ENCODE results near the gene SRSF12.
A peak's percentile ranks its signal among the peaks of the same experiment; 100 is the strongest.

The SRSF12 gene

DNA sequence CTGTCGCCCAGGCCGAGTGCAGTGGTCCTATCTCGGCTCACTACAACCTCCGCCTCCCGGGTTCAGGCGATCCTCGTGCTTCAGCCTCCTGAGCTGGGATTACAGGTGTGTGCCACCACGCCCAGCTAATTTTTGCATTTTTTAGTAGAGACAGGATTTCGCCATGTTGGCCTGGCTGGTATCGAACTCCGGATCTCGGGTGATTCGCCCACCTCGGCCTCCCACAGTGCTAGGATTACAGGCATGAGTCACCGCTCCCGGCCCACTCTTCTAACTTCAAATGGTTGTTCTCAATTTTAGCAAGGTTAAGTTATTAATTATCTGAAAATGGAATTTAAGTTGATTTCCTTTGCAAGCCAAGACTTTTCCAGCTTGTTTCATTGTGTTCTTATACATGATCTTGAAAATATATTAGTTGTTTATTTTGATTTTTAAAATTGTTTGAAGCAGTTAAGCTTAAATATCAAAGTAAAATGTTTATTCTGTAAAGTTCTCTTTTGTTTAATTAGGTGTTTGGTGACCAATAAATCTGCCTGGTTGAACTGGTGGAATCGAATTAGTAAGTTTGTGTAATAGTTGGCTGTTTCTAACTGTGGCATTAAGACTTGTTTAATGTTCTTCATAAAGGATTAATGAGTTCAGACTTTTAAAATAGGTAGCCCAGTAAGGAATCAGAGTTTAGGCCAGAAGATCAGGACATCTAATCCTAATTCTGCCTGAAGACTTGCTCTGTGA is 30.3 kb upstream of the SRSF12 start:
- DNase-seq = no peak

DNA sequence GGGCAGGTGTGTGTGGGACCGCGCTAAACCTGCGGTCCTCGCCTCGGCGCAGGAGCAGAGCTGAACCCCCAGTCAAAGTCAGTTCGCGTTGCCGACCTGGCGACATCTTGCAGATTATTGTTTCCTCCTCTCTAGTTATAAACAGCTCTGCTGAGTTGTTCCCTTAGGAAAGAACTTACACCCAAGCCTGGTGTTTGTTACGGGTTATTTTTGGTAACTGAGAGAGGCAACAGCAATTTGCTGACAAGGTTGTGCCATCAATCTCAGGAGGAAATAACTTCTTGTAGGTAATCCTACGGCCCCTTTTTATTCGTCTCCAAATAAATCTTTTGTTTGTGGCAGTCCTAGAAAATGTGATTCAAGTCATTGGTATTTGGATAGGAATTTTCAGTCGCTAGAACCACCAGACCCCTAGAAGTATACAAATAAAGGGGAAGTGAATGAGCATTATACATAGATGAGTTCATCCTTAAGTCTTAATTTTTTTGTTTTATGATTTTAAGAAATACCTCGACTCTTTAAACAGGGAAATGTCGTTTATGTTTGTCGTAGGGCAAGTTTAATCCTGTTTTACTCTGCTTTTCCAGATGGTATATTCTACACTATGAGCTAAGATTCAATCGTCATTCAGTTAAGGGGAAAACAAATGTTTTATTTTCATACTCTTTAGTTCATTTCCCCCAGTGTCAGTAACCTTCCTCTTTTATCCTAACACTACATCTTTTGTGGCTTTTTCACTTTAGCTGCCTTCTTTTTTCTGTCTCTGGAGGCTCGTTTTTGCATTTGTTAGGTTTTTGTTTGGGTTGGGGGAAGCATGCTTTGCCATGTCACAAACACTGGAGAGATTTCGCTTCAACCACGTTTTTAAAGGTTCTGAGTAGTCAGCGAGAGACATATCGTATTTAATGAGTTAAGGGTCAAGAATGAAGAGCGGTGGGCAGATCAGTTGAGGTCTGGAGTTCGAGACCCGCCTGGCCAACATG is 29.1 kb upstream of the SRSF12 start:
- TF ChIP-seq, protein P1, sequence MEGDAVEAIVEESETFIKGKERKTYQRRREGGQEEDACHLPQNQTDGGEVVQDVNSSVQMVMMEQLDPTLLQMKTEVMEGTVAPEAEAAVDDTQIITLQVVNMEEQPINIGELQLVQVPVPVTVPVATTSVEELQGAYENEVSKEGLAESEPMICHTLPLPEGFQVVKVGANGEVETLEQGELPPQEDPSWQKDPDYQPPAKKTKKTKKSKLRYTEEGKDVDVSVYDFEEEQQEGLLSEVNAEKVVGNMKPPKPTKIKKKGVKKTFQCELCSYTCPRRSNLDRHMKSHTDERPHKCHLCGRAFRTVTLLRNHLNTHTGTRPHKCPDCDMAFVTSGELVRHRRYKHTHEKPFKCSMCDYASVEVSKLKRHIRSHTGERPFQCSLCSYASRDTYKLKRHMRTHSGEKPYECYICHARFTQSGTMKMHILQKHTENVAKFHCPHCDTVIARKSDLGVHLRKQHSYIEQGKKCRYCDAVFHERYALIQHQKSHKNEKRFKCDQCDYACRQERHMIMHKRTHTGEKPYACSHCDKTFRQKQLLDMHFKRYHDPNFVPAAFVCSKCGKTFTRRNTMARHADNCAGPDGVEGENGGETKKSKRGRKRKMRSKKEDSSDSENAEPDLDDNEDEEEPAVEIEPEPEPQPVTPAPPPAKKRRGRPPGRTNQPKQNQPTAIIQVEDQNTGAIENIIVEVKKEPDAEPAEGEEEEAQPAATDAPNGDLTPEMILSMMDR (IDR thresholded peaks at IDR 0.05; ENCODE audit: low read depth, low read length) = no peak
- no peaks in the 10 kb centered on the region for H3K9me3 ChIP-seq (ENCODE audit: severe bottlenecking)
- H3K36me3 ChIP-seq = peaks cover 10% of the 10 kb centered on the region
- peak; percentile 39 for DNase-seq
- peak overlapping the region; percentile 72 for H3K4me3 ChIP-seq (ENCODE audit: low read depth, low read length)
- no peaks in the 10 kb centered on the region for H3K27me3 ChIP-seq (ENCODE audit: insufficient read depth, low read depth, severe bottlenecking)
- H3K27ac ChIP-seq = peak overlapping the region; percentile 77

More for the DNA sequence above, 30.3 kb upstream of the SRSF12 start:
- no peak overlapping the region for H3K27ac ChIP-seq
- TF ChIP-seq, protein P1 (IDR thresholded peaks at IDR 0.05; ENCODE audit: low read depth, low read length) = no peak
- H3K9me3 ChIP-seq (ENCODE audit: severe bottlenecking) = no peaks in the 10 kb centered on the region
- H3K27me3 ChIP-seq (ENCODE audit: insufficient read depth, low read depth, severe bottlenecking) = no peaks in the 10 kb centered on the region
- H3K36me3 ChIP-seq = peaks cover 16% of the 10 kb centered on the region
- no peak overlapping the region for H3K4me3 ChIP-seq (ENCODE audit: low read depth, low read length)

DNA sequence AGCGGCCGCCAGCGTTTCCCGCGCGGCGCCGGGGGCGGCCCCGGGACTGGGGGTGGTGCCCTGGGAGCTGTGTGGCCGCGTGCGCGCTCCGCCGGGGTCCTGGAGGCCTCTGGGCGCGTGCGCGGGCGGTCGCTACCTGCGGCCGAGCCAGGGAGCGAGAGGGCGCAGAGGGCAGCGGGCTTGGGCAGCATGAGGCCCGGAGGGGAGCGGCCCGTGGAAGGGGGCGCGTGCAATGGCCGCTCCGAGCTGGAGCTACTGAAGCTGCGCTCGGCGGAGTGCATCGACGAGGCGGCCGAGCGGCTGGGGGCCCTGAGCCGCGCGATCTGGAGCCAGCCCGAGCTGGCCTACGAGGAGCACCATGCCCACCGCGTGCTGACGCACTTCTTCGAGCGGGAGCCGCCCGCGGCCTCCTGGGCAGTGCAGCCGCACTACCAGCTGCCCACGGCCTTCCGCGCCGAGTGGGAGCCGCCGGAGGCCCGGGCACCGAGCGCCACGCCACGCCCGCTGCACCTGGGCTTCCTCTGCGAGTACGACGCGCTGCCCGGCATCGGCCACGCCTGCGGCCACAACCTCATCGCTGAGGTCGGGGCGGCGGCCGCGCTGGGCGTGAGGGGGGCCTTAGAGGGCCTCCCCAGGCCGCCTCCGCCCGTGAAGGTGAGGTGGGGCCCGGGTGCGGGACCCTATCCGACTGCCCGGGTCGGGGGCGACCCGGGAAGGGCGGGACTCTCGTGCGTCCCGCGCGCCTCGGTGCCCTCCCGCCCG is 28.3 kb upstream of the SRSF12 start, which contains the start of gene PM20D2:
TSS of gene PM20D2 (plus strand) at position 100 of the 762 bp plus-strand sequence. CDS start at position 190, 90 bp downstream.
- Histone ChIP-seq H3K9me3 (ENCODE audit: severe bottlenecking) (no peaks in the 10 kb centered on the region), H3K36me3 (peaks cover 10% of the 10 kb centered on the region), H3K4me3 (ENCODE audit: low read depth, low read length) (peak within 1 kb of the TSS; percentile 72), H3K27ac (peak within 1 kb of the TSS; percentile 77), H3K27me3 (ENCODE audit: insufficient read depth, low read depth, severe bottlenecking) (no peaks in the 10 kb centered on the region)
- peak; percentile 86 for DNase-seq
- TF ChIP-seq, protein P1 (IDR thresholded peaks at IDR 0.05; ENCODE audit: low read depth, low read length) = no peak

DNA sequence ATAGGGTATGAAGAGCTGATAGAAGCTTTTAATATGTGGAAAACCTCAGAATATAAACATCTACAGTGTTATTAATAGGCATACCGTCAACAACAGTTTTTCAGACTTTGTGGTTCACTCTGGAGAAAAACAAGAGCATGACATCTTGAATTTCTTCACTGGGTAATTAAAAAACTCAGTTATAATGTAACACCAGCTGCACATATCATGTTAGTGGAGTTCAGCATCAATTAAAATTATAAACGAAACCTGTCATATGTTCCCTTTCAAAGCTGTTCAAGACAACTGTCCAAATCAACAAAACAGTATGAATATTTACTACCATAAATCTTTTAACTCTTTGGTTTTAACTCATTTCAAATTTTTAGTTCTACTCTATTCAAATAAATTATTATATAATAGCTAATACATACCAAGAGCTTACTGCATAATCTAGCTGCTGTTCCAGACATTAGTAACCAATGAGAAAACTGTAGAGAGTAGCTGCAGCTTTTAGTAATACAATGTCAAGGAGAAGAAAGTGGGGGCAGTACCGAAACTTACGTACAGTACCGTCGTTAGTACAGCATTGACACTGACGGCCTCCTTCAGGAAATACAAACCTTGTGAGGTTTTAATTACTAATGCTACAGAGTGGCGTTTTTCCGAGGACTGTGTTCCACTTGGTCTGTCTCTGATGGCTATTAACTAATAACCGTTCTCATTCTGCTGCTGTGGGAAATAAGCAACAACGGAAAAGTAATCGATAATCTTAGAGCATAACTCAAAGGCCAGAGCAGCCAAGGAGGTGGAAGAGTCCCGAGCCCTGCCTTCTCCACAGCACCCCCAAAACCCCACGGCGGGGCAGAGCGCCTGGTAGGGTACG is 27.5 kb upstream of the SRSF12 start:
- TF ChIP-seq, protein P1 (IDR thresholded peaks at IDR 0.05; ENCODE audit: low read depth, low read length) = no peak
- Histone ChIP-seq H3K36me3 (peaks cover 10% of the 10 kb centered on the region), H3K9me3 (ENCODE audit: severe bottlenecking) (no peaks in the 10 kb centered on the region), H3K27ac (peak overlapping the region; percentile 77), H3K4me3 (ENCODE audit: low read depth, low read length) (peak overlapping the region; percentile 72), H3K27me3 (ENCODE audit: insufficient read depth, low read depth, severe bottlenecking) (no peaks in the 10 kb centered on the region)
- no peak for DNase-seq

Measured in WERI-Rb-1 (cell line).